Gastroesophageal sphincter (tissue), 4 donors: ENCODE data around the gene KRTAP20-1. TPM values are rescaled to one million over a fixed set of nuclear protein-coding genes. Genes with fewer than 3 reads are reported as not detected.

ENCODE experiments used
- ATAC-seq: fragments of 150-250 bp; one replicate; pipeline ENCODE4 v1.9.1; 2016; ENCODE audit warnings: mild to moderate bottlenecking, moderate library complexity
- H3K27ac ChIP-seq, 4 donors: fragments of 200-600 bp; sonication (generic) in 3 of 4; 1 replicate in 3 of 4; 2 replicates in 1 of 4; pipeline ENCODE4 v1.5.1; 2016 to 2019
- H3K27me3 ChIP-seq: fragments of 200-600 bp; sonication (generic); one replicate; pipeline ENCODE4 v1.5.1; 2019
- H3K36me3 ChIP-seq, 2 donors: fragments of 200-600 bp; sonication (generic); one replicate each; pipeline ENCODE4 v1.5.1; 2019; ENCODE audit warnings: control low read depth in 1 of 2
- H3K4me1 ChIP-seq, 3 donors: fragments of 200-600 bp; sonication (generic); 1 replicate in 2 of 3; 2 replicates in 1 of 3; pipeline ENCODE4 v1.5.1; 2016 to 2019; ENCODE audit warnings: control low read depth in 2 of 3
- H3K4me3 ChIP-seq, 2 donors: fragments of 200-600 bp; sonication (generic); one replicate each; pipeline ENCODE4 v1.5.1; 2019; ENCODE audit warnings: mild to moderate bottlenecking in 1 of 2, moderate library complexity in 1 of 2
- H3K9me3 ChIP-seq, 3 donors: fragments of 200-600 bp; sonication (generic); one replicate each; pipeline ENCODE4 v1.5.1; 2017 to 2019; ENCODE audit warnings: control low read depth in 2 of 3
- CTCF ChIP-seq, 4 experiments: fragments of 200-600 bp in 2 of 4; fragments of 450-650 bp in 2 of 4; sonication (generic) in 1 of 4; IDR thresholded peaks; one replicate each; pipeline ENCODE4 v1.5.1; 2017 to 2019; ENCODE audit warnings: antibody characterized with exemption in 4 of 4, mild to moderate bottlenecking in 2 of 4, moderate library complexity in 2 of 4
- EP300 ChIP-seq: sonication (generic); formaldehyde crosslinking; IDR thresholded peaks from one replicate; pipeline ENCODE4 v1.6.1; 2017; ENCODE audit warnings: antibody characterized with exemption, mild to moderate bottlenecking
- POLR2A ChIP-seq, 2 donors: fragments of 450-650 bp; IDR thresholded peaks; one replicate each; pipeline ENCODE4 v1.6.1; 2017; ENCODE audit warnings: antibody characterized with exemption in 2 of 2, mild to moderate bottlenecking in 2 of 2, moderate library complexity in 1 of 2
- POLR2AphosphoS5 ChIP-seq: sonication (generic); formaldehyde crosslinking; IDR thresholded peaks from one replicate; pipeline ENCODE4 v1.6.1; 2017; ENCODE audit warnings: antibody characterized with exemption
- WGBS, 2 donors: methylation state at CpG; one replicate each; pipeline ENCODE4 v1.1.5; 2018; ENCODE audit warnings: low coverage in 1 of 2; 5-methylcytosine and 5-hydroxymethylcytosine counted together
- total RNA-seq, 4 donors: library from RNA; depleted of rRNA; stranded (reverse); fragments of >200 nt; gene quantifications; one replicate each; pipeline ENCODE4 v1.1.0, GENCODE V29; 2016

Gene KRTAP20-1
- not detected for total RNA-seq

GRCh38 chr21:30616125-30616524, at the start of gene KRTAP20-1:
TSS of gene KRTAP20-1 (plus strand) at chr21:30616425. CDS start at chr21:30616455, 30 bp downstream.
- Histone ChIP-seq H3K4me1 (no peaks in the 10 kb centered on the region), H3K9me3 (no peaks in the 10 kb centered on the region), H3K27me3 (no peaks in the 10 kb centered on the region), H3K27ac (no peak within 1 kb of the TSS), H3K36me3 (no peaks in the 10 kb centered on the region), H3K4me3 (no peak within 1 kb of the TSS)
- TF ChIP-seq POLR2AphosphoS5, result no peak
- no peak for TF ChIP-seq EP300
- no peak for TF ChIP-seq POLR2A (IDR thresholded peaks at IDR 0.05)
- TF ChIP-seq CTCF (IDR thresholded peaks at IDR 0.05), result no peak
- ATAC-seq, result no peak
- 91 to 100% methylated on average over 2 of the region's 2 CpGs for WGBS, 2 donors

DNA sequence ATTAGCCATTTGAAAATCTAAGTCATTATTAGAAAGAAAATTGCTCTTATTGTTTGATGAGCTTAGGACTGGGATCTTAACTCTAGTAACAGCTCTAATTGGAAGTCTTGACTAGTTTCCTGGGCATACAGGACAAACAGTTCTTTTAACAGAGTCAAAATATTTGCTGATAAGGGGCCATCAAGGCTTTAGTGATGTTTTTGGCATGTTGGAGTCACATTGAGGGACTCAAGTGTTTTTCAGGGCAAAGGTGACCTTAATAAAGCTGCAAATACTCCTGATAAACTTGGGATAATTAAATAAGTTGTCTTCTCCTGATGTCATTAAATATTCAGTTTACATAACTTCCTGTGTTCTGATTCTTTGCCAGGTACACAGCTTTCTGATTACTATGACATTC, 48.6 kb upstream of the KRTAP20-1 start:
- Histone ChIP-seq H3K36me3 (no peaks in the 10 kb centered on the region), H3K9me3 (no peaks in the 10 kb centered on the region), H3K27me3 (no peaks in the 10 kb centered on the region), H3K27ac (no peak overlapping the region), H3K4me1 (no peaks in the 10 kb centered on the region), H3K4me3 (no peak overlapping the region)
- TF ChIP-seq EP300, result no peak
- no peak for TF ChIP-seq POLR2A (IDR thresholded peaks at IDR 0.05)
- no peak for TF ChIP-seq POLR2AphosphoS5
- TF ChIP-seq CTCF (IDR thresholded peaks at IDR 0.05), result no peak
- ATAC-seq, result no peak

GRCh38 chr21:30577766-30578165, 38.5 kb upstream of the KRTAP20-1 start:
- Histone ChIP-seq H3K36me3 (no peaks in the 10 kb centered on the region), H3K4me1 (no peaks in the 10 kb centered on the region), H3K9me3 (no peaks in the 10 kb centered on the region), H3K4me3 (no peak overlapping the region), H3K27ac (no peak overlapping the region), H3K27me3 (no peaks in the 10 kb centered on the region)
- TF ChIP-seq EP300, result no peak
- TF ChIP-seq POLR2AphosphoS5, result no peak
- TF ChIP-seq CTCF (IDR thresholded peaks at IDR 0.05), result no peak
- TF ChIP-seq POLR2A (IDR thresholded peaks at IDR 0.05), result no peak
- no peak for ATAC-seq

- no peaks in the 10 kb centered on the region for H3K4me1 ChIP-seq
- no peak for TF ChIP-seq CTCF (IDR thresholded peaks at IDR 0.05)
- TF ChIP-seq POLR2AphosphoS5, result no peak
- no peak for TF ChIP-seq POLR2A (IDR thresholded peaks at IDR 0.05)
- TF ChIP-seq EP300, result no peak
- no peak overlapping the region for H3K27ac ChIP-seq
- H3K9me3 ChIP-seq, result no peaks in the 10 kb centered on the region
- ATAC-seq, result no peak
- 15 to 33% methylated on average over 1 of the region's 1 CpG for WGBS, 2 donors
- no peaks in the 10 kb centered on the region for H3K27me3 ChIP-seq
- H3K4me3 ChIP-seq, result no peak overlapping the region
- H3K36me3 ChIP-seq, result no peaks in the 10 kb centered on the region
Measured at GRCh38 chr21:30579346-30579745, 36.9 kb upstream of the KRTAP20-1 start.

- H3K4me1 ChIP-seq, result no peaks in the 10 kb centered on the region
- TF ChIP-seq POLR2A (IDR thresholded peaks at IDR 0.05) (no peak), CTCF (IDR thresholded peaks at IDR 0.05) (no peak), EP300 (no peak), POLR2AphosphoS5 (no peak)
Measured at GRCh38 chr21:30580132-30580531, 36.1 kb upstream of the KRTAP20-1 start.

More at GRCh38 chr21:30580132-30580531, 36.1 kb upstream of the KRTAP20-1 start:
- WGBS, 2 donors, result 50 to 71% methylated on average over 3 of the region's 3 CpGs
- Histone ChIP-seq H3K36me3 (no peaks in the 10 kb centered on the region), H3K27me3 (no peaks in the 10 kb centered on the region), H3K27ac (no peak overlapping the region), H3K9me3 (no peaks in the 10 kb centered on the region), H3K4me3 (no peak overlapping the region)
- ATAC-seq, result no peak
